ENCODE results near the gene MUC20. TPM values are rescaled to one million over a fixed set of nuclear protein-coding genes. Genes with fewer than 3 reads are reported as not detected.

The MUC20 gene
- total and polyA plus RNA-seq, 2 of the 13 experiments (the other 11 are each of a cell fraction or from before 2014, with no cell fraction given) = 0.24 to 0.83 TPM

DNA sequence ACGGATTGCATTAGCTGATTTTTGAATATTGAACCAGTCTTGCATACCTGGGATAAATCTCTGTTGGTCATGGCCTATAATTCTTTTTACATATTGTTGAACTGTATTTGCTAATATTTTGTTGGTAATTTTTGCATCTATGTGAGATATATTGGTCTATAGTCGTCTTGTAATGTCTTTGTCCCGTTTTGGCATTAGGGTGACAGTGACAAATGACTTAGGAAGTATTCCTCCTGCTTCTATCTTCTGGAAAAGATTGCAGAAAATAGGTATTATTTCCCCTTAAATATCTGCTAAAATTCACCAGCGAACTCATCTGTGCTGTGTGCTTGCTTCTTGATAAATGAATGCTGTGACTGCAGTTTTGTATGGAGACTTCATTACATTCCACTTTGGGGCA, 23.7 kb downstream of the MUC20 start (continued):
- no peak for TF ChIP-seq RARA (CRISPR knock-in tag; IDR thresholded peaks at IDR 0.05)
- TF ChIP-seq ZNF792 (CRISPR knock-in tag; IDR thresholded peaks at IDR 0.05) = no peak
- TF ChIP-seq, protein P1, sequence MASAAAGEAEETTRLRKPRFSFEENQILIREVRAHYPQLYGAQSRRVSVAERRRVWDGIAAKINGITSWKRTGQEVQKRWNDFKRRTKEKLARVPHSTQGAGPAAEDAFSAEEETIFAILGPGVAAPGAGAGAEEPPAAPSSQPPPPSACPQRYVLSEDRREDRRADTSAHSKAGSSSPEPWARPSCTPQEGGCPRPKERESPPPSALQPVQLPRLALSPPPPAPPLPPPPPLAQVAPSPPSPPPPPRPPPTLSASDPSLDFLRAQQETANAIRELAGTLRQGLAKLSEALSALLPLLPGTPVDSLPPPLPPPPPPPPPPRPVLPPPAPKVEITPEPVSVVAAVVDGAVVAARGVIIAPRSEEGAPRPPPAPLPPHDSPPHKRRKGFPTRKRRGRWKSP (CRISPR knock-in tag; IDR thresholded peaks at IDR 0.05) = no peak
- no peak for TF ChIP-seq FOXK1 (CRISPR knock-in tag; IDR thresholded peaks at IDR 0.05; ENCODE audit: borderline replicate concordance, low read depth)

DNA sequence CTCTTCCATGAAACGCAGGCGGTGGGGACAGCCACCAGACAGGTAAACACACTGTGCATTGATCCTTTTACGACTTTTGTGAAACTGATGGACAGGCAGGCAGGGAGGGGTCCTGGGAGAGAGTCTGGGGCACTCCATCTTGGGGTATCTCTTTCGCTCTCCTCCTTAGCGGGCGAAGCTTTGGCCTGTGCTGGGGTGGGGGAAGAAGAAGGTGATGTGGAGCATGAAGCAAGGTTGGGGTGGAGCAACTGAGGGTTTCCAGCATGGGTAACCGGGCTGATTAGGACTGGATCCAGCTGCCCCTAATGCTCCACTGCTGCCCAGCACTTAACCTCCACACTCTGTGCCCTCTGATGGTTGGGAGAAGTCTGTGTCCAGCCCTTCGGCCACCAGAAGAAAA, 25.6 kb downstream of the MUC20 start:
- intact Hi-C loops (cut with micrococcal nuclease; ENCODE audit: unreplicated experiment) = no loop called here
- TF ChIP-seq IRX3 (CRISPR knock-in tag; IDR thresholded peaks at IDR 0.05; ENCODE audit: borderline replicate concordance, low read depth) (no peak), SALL1 (CRISPR knock-in tag; IDR thresholded peaks at IDR 0.05) (no peak), TOE1 (CRISPR knock-in tag; IDR thresholded peaks at IDR 0.05) (no peak), ZNF713 (CRISPR knock-in tag; IDR thresholded peaks at IDR 0.05) (no peak), FOXA1 (IDR thresholded peaks at IDR 0.05) (no peak), FOXA1 (CRISPR knock-in tag; IDR thresholded peaks at IDR 0.05) (no peak), MBD4 (IDR thresholded peaks at IDR 0.05; ENCODE audit: borderline replicate concordance, low read length) (no peak), ARID2 (CRISPR knock-in tag; IDR thresholded peaks at IDR 0.05; ENCODE audit: borderline replicate concordance) (no peak), NFYC (CRISPR knock-in tag; IDR thresholded peaks at IDR 0.05) (no peak), KMT2A (CRISPR knock-in tag; IDR thresholded peaks at IDR 0.05) (no peak), IRF2 (CRISPR knock-in tag; IDR thresholded peaks at IDR 0.05) (no peak)
- TF ChIP-seq, protein P2, sequence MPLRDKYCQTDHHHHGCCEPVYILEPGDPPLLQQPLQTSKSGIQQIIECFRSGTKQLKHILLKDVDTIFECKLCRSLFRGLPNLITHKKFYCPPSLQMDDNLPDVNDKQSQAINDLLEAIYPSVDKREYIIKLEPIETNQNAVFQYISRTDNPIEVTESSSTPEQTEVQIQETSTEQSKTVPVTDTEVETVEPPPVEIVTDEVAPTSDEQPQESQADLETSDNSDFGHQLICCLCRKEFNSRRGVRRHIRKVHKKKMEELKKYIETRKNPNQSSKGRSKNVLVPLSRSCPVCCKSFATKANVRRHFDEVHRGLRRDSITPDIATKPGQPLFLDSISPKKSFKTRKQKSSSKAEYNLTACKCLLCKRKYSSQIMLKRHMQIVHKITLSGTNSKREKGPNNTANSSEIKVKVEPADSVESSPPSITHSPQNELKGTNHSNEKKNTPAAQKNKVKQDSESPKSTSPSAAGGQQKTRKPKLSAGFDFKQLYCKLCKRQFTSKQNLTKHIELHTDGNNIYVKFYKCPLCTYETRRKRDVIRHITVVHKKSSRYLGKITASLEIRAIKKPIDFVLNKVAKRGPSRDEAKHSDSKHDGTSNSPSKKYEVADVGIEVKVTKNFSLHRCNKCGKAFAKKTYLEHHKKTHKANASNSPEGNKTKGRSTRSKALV (CRISPR knock-in tag; IDR thresholded peaks at IDR 0.05) = no peak
- Histone ChIP-seq H3K4me1 (ENCODE audit: insufficient read depth, low read length) (peaks cover 5% of the 10 kb centered on the region), H3K9ac (ENCODE audit: insufficient read depth, low read depth, low read length) (no peak overlapping the region), H3K27me3 (ENCODE audit: control insufficient read depth in 1 of 2, insufficient read depth in 2 of 2, low read length in 2 of 2) (peaks cover 2 to 11% of the 10 kb centered on the region in 2 experiments; a peak in 4 of 5 replicates), H3K79me2 (ENCODE audit: insufficient read depth, low read length) (no peaks in the 10 kb centered on the region), H4K20me1 (ENCODE audit: insufficient read depth, low read length) (no peaks in the 10 kb centered on the region), H3K36me3 (replicated peaks in 1 of 2; ENCODE audit: control insufficient read depth in 1 of 2, insufficient read depth in 2 of 2, low read length in 2 of 2) (no peaks in the 10 kb centered on the region), H3K9me3 (ENCODE audit: low read length) (no peaks in the 10 kb centered on the region), H3K27ac (ENCODE audit: extremely low read length, insufficient read depth, low read length) (no peak overlapping the region), H3K4me3 (replicated peaks in 1 of 3; ENCODE audit: insufficient read depth in 1 of 3, low read depth in 2 of 3, low read length in 3 of 3) (no peak overlapping the region), H2AFZ (ENCODE audit: low read length) (no peak overlapping the region), H3K4me2 (ENCODE audit: low read depth, low read length) (no peak overlapping the region)
- 69% methylated on average over 8 of the region's 8 CpGs for WGBS (ENCODE audit: low lambda C conversion rate)
- no TSS peak for BruUV-seq (replicated peaks)
- in situ Hi-C loops (cut with HindIII; ENCODE audit: extremely low pct_ligation_motif_present, low pct_unique_long_range_greater_than_20kb) = no loop called here
- no peak for DNase-seq (ENCODE audit: low spot score)
- no peak for ATAC-seq
- ChIA-PET CTCF (ENCODE audit: low intra/inter-chr PET ratio, low total read pairs) (no interaction called here), POLR2A (no interaction called here)
- FAIRE-seq = no peak

Measured in HepG2 (cell line).